GM18951 (cell line): ENCODE measurements around the gene ZBTB20.

ENCODE experiments used
- POLR2A ChIP-seq: IDR thresholded peaks from 4 replicates; pipeline ENCODE4 v1.6.1; 2011; ENCODE audit warnings: mild to moderate bottlenecking; ENCODE audit not compliant: insufficient read length, insufficient read depth; ENCODE audit errors: extremely low read depth
- in situ Hi-C: fragments of 300-500 bp; cut with MboI; formaldehyde crosslinking; loops from one replicate; pipeline ENCODE4 v1.12.0; 2022; ENCODE audit warnings: low sequenced_read_pairs, mixed read lengths, inconsistent platforms; ENCODE audit not compliant: unreplicated experiment

ZBTB20 gene

GRCh38 chr3:114674036-114674435, 473.1 kb downstream of the ZBTB20 start:
- in situ Hi-C loops = no loop called here
- TF ChIP-seq POLR2A = no peak

- in situ Hi-C loops = no loop called here
- no peak for TF ChIP-seq POLR2A
These were observed 473.6 kb downstream of the ZBTB20 start for GRCh38 chr3:114673481-114673880.

- in situ Hi-C loops = no loop called here
- no peak for TF ChIP-seq POLR2A
These were observed 474.2 kb downstream of the ZBTB20 start for GRCh38 chr3:114672692-114673447.

GRCh38 chr3:114671741-114672510, 475.2 kb downstream of the ZBTB20 start:
- in situ Hi-C loops = no loop called here

GRCh38 chr3:114669614-114670013, 477.5 kb downstream of the ZBTB20 start:
- no peak for TF ChIP-seq POLR2A
- in situ Hi-C loops = no loop called here

More at GRCh38 chr3:114671741-114672510, 475.2 kb downstream of the ZBTB20 start:
- no peak for TF ChIP-seq POLR2A

- no peak for TF ChIP-seq POLR2A
- in situ Hi-C loops = no loop called here
These were observed 479.0 kb downstream of the ZBTB20 start for GRCh38 chr3:114668099-114668498.

- in situ Hi-C loops = no loop called here
- TF ChIP-seq POLR2A = no peak
These were observed 480.5 kb downstream of the ZBTB20 start for GRCh38 chr3:114666623-114667022.

- no peak for TF ChIP-seq POLR2A
- in situ Hi-C loops = no loop called here
These were observed 483.1 kb downstream of the ZBTB20 start for GRCh38 chr3:114664006-114664405.

- TF ChIP-seq POLR2A = no peak
- in situ Hi-C loops = no loop called here
These were observed 486.3 kb downstream of the ZBTB20 start for GRCh38 chr3:114660808-114661207.

- in situ Hi-C loops = no loop called here
- TF ChIP-seq POLR2A = no peak
These were observed 487.0 kb downstream of the ZBTB20 start for GRCh38 chr3:114660124-114660523.

- in situ Hi-C loops = no loop called here
- no peak for TF ChIP-seq POLR2A
These were observed 487.7 kb downstream of the ZBTB20 start for GRCh38 chr3:114659109-114660061.

- no peak for TF ChIP-seq POLR2A
- in situ Hi-C loops = no loop called here
These were observed 495.5 kb downstream of the ZBTB20 start for GRCh38 chr3:114651555-114651954.

GRCh38 chr3:114650808-114651207, 496.3 kb downstream of the ZBTB20 start:
- TF ChIP-seq POLR2A = no peak
- in situ Hi-C loops = no loop called here
